Panc1 (cell line): ENCODE results near the gene FES. TPM values are rescaled to one million over a fixed set of nuclear protein-coding genes. Genes with fewer than 3 reads are reported as not detected.

Experiments used
- ATAC-seq: fragments of 200-7000 bp; cut with Tn5 transposase; 2 replicates; pipeline ENCODE4 v1.9.1; 2020; ENCODE audit warnings: mild to moderate bottlenecking, moderate library complexity
- BruUV-seq: library from RNA; stranded (reverse); fragments of 400-500 nt; replicated peaks from 2 replicates; lab custom pipeline; 2021; lab: Mats Ljungman, UMichigan
- CTCF ChIA-PET: fragments of 300-600 bp; sonication (Branson Sonifier 250); formaldehyde crosslinking; loops from one replicate; lab custom pipeline; 2022; ENCODE audit warnings: antibody characterized with exemption; lab: Charles Lee
- POLR2A ChIA-PET: fragments of 300-600 bp; sonication (Branson Sonifier 250); formaldehyde crosslinking; loops from one replicate; lab custom pipeline; 2022; ENCODE audit warnings: antibody characterized with exemption; lab: Charles Lee
- DNase-seq: peaks from one replicate; pipeline ENCODE4 v3.0.0-alpha.2; 2010; ENCODE audit warnings: low read depth, low spot score
- H3K27ac ChIP-seq: 2 replicates; pipeline ENCODE4 v1.5.1; 2011; ENCODE audit warnings: mild to moderate bottlenecking, low read length, inconsistent platforms
- H3K27me3 ChIP-seq: fragments of 200-500 bp; sonication (Bioruptor generic); 2 replicates; pipeline ENCODE4 v1.6.0; 2014; ENCODE audit warnings: low read length, inconsistent platforms; ENCODE audit not compliant: control insufficient read depth, insufficient read depth
- H3K36me3 ChIP-seq: fragments of 200-500 bp; sonication (Bioruptor generic); 2 replicates; pipeline ENCODE4 v1.5.1; 2014; ENCODE audit warnings: inconsistent platforms, mild to moderate bottlenecking, low read length, moderate library complexity; ENCODE audit not compliant: control insufficient read depth, insufficient read depth
- H3K4me1 ChIP-seq: 2 replicates; pipeline ENCODE4 v1.5.1; 2011; ENCODE audit warnings: inconsistent platforms, mild to moderate bottlenecking, low read length, moderate library complexity; ENCODE audit not compliant: control insufficient read depth, insufficient read depth
- H3K4me3 ChIP-seq, 2 experiments: 2 replicates each; pipeline ENCODE4 v1.5.1; 2011 to 2012; ENCODE audit warnings: low read depth in 2 of 2, low read length in 2 of 2, mild to moderate bottlenecking in 2 of 2, inconsistent platforms in 1 of 2, moderate library complexity in 1 of 2
- H3K9me3 ChIP-seq: fragments of 200-500 bp; sonication (Bioruptor generic); 2 replicates; pipeline ENCODE4 v1.5.1; 2014; ENCODE audit warnings: low read depth, mild to moderate bottlenecking, inconsistent platforms, low read length, moderate library complexity; ENCODE audit not compliant: control insufficient read depth, insufficient read depth
- CTCF ChIP-seq: fragments of 450-650 bp; IDR thresholded peaks from 2 replicates; pipeline ENCODE4 v1.5.1; 2017; ENCODE audit warnings: mild to moderate bottlenecking
- POLR2AphosphoS5 ChIP-seq: IDR thresholded peaks from 2 replicates; pipeline ENCODE4 v1.6.1; 2012; ENCODE audit warnings: mild to moderate bottlenecking, low read depth, low read length, moderate library complexity
- SIN3A ChIP-seq: IDR thresholded peaks from 2 replicates; pipeline ENCODE4 v1.6.1; 2012; ENCODE audit warnings: low read depth, mild to moderate bottlenecking, low read length, moderate library complexity, borderline replicate concordance; ENCODE audit not compliant: insufficient read depth
- TCF7L2 ChIP-seq: IDR thresholded peaks from 2 replicates; pipeline ENCODE4 v1.6.1; 2011; ENCODE audit warnings: mild to moderate bottlenecking, low read depth, low read length, inconsistent platforms
- in situ Hi-C: cut with HindIII; loops from 2 replicates; pipeline ENCODE4 v1.10.0; 2016; ENCODE audit warnings: low sequenced_read_pairs, low pct_unique_long_range_greater_than_20kb
- intact Hi-C: fragments of 100-400 bp; cut with micrococcal nuclease; formaldehyde crosslinking; loops from one replicate; pipeline ENCODE4 v1.10.0; 2022; ENCODE audit not compliant: unreplicated experiment
- total RNA-seq: library from RNA; stranded (reverse); gene quantifications from one replicate; pipeline ENCODE4 v1.2.1, GENCODE V29; 2021; ENCODE audit not compliant: unreplicated experiment
- TF ChIP-seq, protein P1 (sequence below), 2 experiments: IDR thresholded peaks; 2 replicates each; pipeline ENCODE4 v1.6.1; 2011 to 2012; ENCODE audit warnings: low read depth in 2 of 2, control low read depth in 1 of 2, low read length in 1 of 2, mild to moderate bottlenecking in 1 of 2, moderate library complexity in 1 of 2; ENCODE audit not compliant: insufficient read depth in 1 of 2

Gene FES
- total RNA-seq, 1 experiment from 2014 or later = 0.64 TPM

DNA sequence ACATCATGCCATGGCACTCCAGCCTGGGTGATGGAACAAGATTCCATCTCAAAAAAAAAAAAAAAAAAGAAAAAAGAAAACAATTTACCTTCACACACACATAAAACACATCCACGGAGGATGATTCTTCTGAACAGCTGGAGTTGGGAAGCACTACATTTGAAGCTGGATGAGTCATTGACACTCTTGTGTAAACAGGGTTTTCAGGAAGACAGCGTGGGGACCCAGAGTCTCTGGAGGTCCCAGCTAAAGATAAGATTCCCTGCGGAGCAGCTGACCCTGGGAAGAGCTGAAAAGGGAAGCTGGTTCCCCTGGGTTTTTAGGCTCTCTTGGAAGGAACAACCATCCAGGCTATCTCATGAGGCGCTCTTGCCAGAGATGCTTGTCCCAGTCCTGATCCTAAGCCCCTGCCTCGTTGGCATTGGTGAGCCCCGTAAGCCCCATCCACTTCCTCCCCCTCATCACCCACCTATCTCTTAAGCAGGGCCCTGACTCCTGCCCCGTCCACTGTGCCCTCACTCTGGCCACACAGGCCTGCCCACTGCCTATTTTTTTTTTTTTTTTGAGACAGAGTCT lies 47.9 kb upstream of the FES start:
- ATAC-seq = no peak
- ChIA-PET POLR2A (no interaction called here), CTCF (interaction anchor here (0.6 kb wide), 1 partner anchor 96 kb away, joined by 3 read pairs; the partner anchor contains the start of gene HDDC3)
- Histone ChIP-seq H3K27me3 (no peaks in the 10 kb centered on the region), H3K4me1 (no peaks in the 10 kb centered on the region), H3K9me3 (no peaks in the 10 kb centered on the region), H3K4me3 (no peak overlapping the region), H3K36me3 (no peaks in the 10 kb centered on the region), H3K27ac (no peak overlapping the region)
- intact Hi-C loops (no loop called here), in situ Hi-C loops (no loop called here)
- DNase-seq = no peak
- TF ChIP-seq CTCF = no peak
- TF ChIP-seq SIN3A = no peak
- no peak for TF ChIP-seq TCF7L2
- TF ChIP-seq POLR2AphosphoS5 = no peak
- TF ChIP-seq, protein P1, sequence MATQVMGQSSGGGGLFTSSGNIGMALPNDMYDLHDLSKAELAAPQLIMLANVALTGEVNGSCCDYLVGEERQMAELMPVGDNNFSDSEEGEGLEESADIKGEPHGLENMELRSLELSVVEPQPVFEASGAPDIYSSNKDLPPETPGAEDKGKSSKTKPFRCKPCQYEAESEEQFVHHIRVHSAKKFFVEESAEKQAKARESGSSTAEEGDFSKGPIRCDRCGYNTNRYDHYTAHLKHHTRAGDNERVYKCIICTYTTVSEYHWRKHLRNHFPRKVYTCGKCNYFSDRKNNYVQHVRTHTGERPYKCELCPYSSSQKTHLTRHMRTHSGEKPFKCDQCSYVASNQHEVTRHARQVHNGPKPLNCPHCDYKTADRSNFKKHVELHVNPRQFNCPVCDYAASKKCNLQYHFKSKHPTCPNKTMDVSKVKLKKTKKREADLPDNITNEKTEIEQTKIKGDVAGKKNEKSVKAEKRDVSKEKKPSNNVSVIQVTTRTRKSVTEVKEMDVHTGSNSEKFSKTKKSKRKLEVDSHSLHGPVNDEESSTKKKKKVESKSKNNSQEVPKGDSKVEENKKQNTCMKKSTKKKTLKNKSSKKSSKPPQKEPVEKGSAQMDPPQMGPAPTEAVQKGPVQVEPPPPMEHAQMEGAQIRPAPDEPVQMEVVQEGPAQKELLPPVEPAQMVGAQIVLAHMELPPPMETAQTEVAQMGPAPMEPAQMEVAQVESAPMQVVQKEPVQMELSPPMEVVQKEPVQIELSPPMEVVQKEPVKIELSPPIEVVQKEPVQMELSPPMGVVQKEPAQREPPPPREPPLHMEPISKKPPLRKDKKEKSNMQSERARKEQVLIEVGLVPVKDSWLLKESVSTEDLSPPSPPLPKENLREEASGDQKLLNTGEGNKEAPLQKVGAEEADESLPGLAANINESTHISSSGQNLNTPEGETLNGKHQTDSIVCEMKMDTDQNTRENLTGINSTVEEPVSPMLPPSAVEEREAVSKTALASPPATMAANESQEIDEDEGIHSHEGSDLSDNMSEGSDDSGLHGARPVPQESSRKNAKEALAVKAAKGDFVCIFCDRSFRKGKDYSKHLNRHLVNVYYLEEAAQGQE (IDR thresholded peaks at IDR 0.05; ENCODE audit: insufficient read depth in 1 of 2, low read depth in 2 of 2, low read length in 1 of 2) = no peak
- BruUV-seq = no TSS peak

- POLR2A ChIA-PET = interaction anchor here (0.6 kb wide), 1 partner anchor 219 kb away, joined by 5 read pairs; no protein-coding TSS in a partner anchor
- no peak for DNase-seq
Observed at GRCh38 chr15:90837094-90837493, 47.2 kb upstream of the FES start.

More at GRCh38 chr15:90837094-90837493, 47.2 kb upstream of the FES start:
- CTCF ChIA-PET = no interaction called here
- H3K9me3 ChIP-seq = no peaks in the 10 kb centered on the region
- no TSS peak for BruUV-seq
- H3K27ac ChIP-seq = no peak overlapping the region
- no peaks in the 10 kb centered on the region for H3K36me3 ChIP-seq
- in situ Hi-C loops (no loop called here), intact Hi-C loops (no loop called here)
- no peaks in the 10 kb centered on the region for H3K27me3 ChIP-seq
- ATAC-seq = no peak
- no peak overlapping the region for H3K4me3 ChIP-seq
- TF ChIP-seq TCF7L2 (no peak), CTCF (no peak), POLR2AphosphoS5 (no peak), SIN3A (no peak)
- TF ChIP-seq, protein P1 (IDR thresholded peaks at IDR 0.05; ENCODE audit: insufficient read depth in 1 of 2, low read depth in 2 of 2, low read length in 1 of 2) = no peak
- H3K4me1 ChIP-seq = no peaks in the 10 kb centered on the region
